ENCODE results near the gene PLEKHG5.

DNA sequence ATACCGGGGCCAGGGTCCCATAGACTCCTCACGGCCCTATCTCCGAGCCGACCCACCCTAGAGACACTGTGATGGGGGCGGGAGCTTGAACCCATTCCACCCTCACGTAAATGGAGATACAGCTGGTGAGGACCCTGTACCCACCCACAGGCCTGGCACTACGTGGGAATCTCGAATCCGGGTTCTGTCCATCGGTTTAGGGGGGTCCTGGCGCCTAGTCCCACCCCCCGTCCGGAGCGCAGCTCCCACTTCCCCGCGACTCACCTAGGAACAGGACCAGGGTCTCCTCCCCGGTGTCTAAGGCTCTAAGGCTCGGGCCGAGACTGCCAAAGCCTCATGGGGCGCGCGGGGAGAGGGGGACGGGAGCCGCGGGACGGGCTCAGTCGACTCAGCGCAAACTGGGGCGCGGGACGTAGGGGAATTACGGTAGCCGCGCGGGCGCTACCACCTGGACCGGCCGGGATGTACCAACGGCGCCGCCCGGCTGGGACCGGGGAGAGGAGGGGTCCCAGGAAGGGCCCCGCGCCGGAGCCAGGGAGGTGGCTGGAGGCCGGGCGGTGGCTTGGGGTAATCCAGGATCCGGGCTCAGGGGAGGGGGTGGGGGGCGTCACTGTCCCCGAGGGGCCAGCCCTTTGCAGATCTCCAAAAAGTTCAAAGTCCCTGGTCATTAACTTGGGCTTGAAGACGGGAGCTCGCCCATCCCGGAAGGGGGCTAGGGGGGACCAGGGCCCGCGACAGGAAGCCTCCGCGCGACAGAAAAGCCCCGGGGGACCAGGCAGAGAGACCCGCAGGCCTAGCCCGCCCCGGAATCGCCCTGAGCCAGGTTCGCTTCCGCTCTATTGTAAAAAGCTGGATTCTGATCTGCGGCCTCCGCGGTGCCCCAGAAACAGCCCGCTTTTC lies 1.0 kb downstream of the PLEKHG5 start:
- TF ChIP-seq, protein P1, sequence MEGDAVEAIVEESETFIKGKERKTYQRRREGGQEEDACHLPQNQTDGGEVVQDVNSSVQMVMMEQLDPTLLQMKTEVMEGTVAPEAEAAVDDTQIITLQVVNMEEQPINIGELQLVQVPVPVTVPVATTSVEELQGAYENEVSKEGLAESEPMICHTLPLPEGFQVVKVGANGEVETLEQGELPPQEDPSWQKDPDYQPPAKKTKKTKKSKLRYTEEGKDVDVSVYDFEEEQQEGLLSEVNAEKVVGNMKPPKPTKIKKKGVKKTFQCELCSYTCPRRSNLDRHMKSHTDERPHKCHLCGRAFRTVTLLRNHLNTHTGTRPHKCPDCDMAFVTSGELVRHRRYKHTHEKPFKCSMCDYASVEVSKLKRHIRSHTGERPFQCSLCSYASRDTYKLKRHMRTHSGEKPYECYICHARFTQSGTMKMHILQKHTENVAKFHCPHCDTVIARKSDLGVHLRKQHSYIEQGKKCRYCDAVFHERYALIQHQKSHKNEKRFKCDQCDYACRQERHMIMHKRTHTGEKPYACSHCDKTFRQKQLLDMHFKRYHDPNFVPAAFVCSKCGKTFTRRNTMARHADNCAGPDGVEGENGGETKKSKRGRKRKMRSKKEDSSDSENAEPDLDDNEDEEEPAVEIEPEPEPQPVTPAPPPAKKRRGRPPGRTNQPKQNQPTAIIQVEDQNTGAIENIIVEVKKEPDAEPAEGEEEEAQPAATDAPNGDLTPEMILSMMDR (IDR thresholded peaks at IDR 0.05), result no peak
- no peak for TF ChIP-seq POLR2A (IDR thresholded peaks at IDR 0.05)

All from lower leg skin (tissue), 3 donors.